ENCODE data around the gene AKT3.

Gene AKT3

GRCh38 chr1:243549108-243549507 is 300.9 kb downstream of the AKT3 start:
- in situ Hi-C loops (cut with MboI; ENCODE audit: low sequenced_read_pairs): no loop called here
- Histone ChIP-seq H3K27me3 (ENCODE audit: low read depth) (no peaks in the 10 kb centered on the region), H3K36me3 (replicated peaks) (no peaks in the 10 kb centered on the region), H3K4me3 (no peak overlapping the region), H3K9me3 (no peaks in the 10 kb centered on the region), H3K4me1 (no peaks in the 10 kb centered on the region)
- no peak for DNase-seq (ENCODE audit: low spot score in 2 of 2)

- H3K4me3 ChIP-seq: no peak overlapping the region
- H3K4me1 ChIP-seq: no peaks in the 10 kb centered on the region
- DNase-seq (ENCODE audit: low spot score in 2 of 2): no peak
- H3K9me3 ChIP-seq: no peaks in the 10 kb centered on the region
- H3K36me3 ChIP-seq (replicated peaks): no peaks in the 10 kb centered on the region
- in situ Hi-C loops (cut with MboI; ENCODE audit: low sequenced_read_pairs): no loop called here
- no peaks in the 10 kb centered on the region for H3K27me3 ChIP-seq (ENCODE audit: low read depth)
Measured at GRCh38 chr1:243548516-243548915, 301.5 kb downstream of the AKT3 start.

DNA sequence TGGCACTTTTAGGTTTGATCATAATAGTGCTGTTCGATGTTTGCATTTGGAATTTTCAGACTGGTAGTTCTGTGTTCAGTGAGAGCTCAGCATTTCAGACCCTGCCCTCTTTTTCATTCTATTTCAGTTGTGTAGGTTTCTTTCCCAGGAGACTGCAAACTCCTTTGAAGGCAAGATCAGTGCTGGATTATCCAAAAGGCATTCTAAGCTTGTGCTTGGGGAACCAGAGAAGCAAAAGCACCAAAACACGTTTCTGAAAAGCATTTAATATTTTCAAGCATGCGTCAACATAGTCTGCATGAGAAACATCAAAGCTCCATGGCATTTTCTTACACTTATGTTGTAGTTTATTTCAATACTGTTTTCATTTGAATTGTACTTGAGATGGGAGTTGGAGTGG is 302.2 kb downstream of the AKT3 start:
- Histone ChIP-seq H3K4me1 (no peaks in the 10 kb centered on the region), H3K4me3 (no peak overlapping the region), H3K9me3 (no peaks in the 10 kb centered on the region), H3K36me3 (replicated peaks) (no peaks in the 10 kb centered on the region), H3K27me3 (ENCODE audit: low read depth) (no peaks in the 10 kb centered on the region)
- DNase-seq (ENCODE audit: low spot score in 2 of 2): no peak
- in situ Hi-C loops (cut with MboI; ENCODE audit: low sequenced_read_pairs): no loop called here

DNA sequence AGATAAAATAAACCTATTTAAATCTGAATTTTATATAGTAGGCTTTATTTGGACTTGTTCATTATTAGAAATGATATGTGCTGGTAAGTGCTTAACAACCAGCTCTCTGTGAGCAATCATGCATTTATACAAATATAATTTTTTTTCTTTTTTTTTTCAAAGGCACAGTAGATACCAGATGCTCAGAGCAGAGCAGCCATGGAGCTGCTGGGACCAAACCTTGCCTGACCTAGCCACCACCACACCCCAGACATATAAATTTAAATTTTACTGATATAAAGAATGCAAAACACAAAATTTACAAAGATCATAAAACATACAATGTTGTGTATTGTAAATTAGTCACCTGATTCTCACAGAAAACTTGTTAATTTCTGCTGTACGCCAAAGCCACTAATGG is 303.6 kb downstream of the AKT3 start:
- in situ Hi-C loops (cut with MboI; ENCODE audit: low sequenced_read_pairs): no loop called here
- no peaks in the 10 kb centered on the region for H3K27me3 ChIP-seq (ENCODE audit: low read depth)
- no peak for DNase-seq (ENCODE audit: low spot score in 2 of 2)
- H3K9me3 ChIP-seq: no peaks in the 10 kb centered on the region
- H3K36me3 ChIP-seq (replicated peaks): no peaks in the 10 kb centered on the region
- H3K4me3 ChIP-seq: no peak overlapping the region
- no peaks in the 10 kb centered on the region for H3K4me1 ChIP-seq

GRCh38 chr1:243543501-243543900 is 306.5 kb downstream of the AKT3 start:
- Histone ChIP-seq H3K9me3 (no peaks in the 10 kb centered on the region), H3K36me3 (replicated peaks) (no peaks in the 10 kb centered on the region), H3K4me3 (no peak overlapping the region), H3K27me3 (ENCODE audit: low read depth) (no peaks in the 10 kb centered on the region), H3K4me1 (no peaks in the 10 kb centered on the region)
- in situ Hi-C loops (cut with MboI; ENCODE audit: low sequenced_read_pairs): no loop called here
- no peak for DNase-seq (ENCODE audit: low spot score in 2 of 2)

DNA sequence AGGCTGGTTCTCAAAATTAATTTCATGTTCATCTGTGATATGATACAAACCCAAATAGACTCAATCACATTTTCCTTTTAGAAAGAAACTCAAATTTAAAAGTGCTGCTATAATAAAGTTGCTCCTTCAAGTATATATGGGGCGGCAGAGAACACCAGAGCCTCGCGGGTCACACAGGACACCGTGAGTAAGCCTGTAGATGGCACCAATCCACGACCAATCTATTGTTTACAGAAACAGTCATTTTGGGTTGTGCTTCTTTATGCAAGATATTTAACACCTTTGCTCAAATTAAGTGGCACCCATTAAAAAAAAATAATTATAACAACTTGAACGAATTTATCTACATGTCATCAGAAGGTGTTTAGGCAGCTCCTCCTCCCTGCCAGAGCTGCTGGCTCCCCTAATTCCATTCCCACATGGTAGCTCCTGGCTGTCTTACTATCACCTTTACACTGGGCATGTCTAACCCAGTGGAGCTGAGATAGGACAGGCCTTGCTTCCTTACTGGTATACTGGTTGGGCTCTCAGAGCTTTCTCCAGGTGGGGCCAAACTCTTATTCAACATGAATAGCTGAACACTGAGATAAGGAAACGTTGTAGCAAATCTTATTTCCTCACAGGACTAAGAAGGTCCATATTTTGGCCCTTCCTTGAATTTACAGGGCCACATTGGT is 307.2 kb downstream of the AKT3 start:
- in situ Hi-C loops (cut with MboI; ENCODE audit: low sequenced_read_pairs): no loop called here
- Histone ChIP-seq H3K4me1 (no peaks in the 10 kb centered on the region), H3K4me3 (no peak overlapping the region), H3K27me3 (ENCODE audit: low read depth) (no peaks in the 10 kb centered on the region), H3K36me3 (replicated peaks) (no peaks in the 10 kb centered on the region), H3K9me3 (no peaks in the 10 kb centered on the region)
- no peak for DNase-seq (ENCODE audit: low spot score in 2 of 2)

DNA sequence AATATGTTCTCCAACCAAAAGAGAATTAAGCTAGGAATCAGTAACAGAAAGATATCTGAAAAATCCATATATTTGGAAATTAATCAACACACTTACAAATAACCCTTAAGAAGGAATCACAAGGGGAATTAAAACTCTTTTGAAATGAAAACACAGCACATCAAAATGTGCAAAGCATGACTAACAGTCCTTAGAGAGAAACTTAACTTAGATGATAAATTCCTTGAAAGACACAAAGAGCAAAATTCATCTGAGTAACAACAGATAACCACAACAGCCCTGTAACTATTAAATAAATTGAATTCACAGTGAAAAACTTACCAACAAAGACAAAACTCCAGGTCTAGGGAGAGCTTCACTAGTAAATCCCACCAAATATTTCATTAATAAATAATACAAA is 310.4 kb downstream of the AKT3 start:
- in situ Hi-C loops (cut with MboI; ENCODE audit: low sequenced_read_pairs): no loop called here
- no peak for DNase-seq (ENCODE audit: low spot score in 2 of 2)
- Histone ChIP-seq H3K36me3 (replicated peaks) (no peaks in the 10 kb centered on the region), H3K4me1 (no peaks in the 10 kb centered on the region), H3K27me3 (ENCODE audit: low read depth) (no peaks in the 10 kb centered on the region), H3K4me3 (no peak overlapping the region), H3K9me3 (no peaks in the 10 kb centered on the region)

GRCh38 chr1:243535014-243535413 is 315.0 kb downstream of the AKT3 start:
- no peak overlapping the region for H3K4me3 ChIP-seq
- H3K4me1 ChIP-seq: no peaks in the 10 kb centered on the region
- no peaks in the 10 kb centered on the region for H3K9me3 ChIP-seq
- DNase-seq (ENCODE audit: low spot score in 2 of 2): no peak
- no peaks in the 10 kb centered on the region for H3K27me3 ChIP-seq (ENCODE audit: low read depth)
- no peaks in the 10 kb centered on the region for H3K36me3 ChIP-seq (replicated peaks)
- in situ Hi-C loops (cut with MboI; ENCODE audit: low sequenced_read_pairs): no loop called here

- Histone ChIP-seq H3K27me3 (ENCODE audit: low read depth) (no peaks in the 10 kb centered on the region), H3K36me3 (replicated peaks) (no peaks in the 10 kb centered on the region), H3K9me3 (no peaks in the 10 kb centered on the region), H3K4me3 (no peak overlapping the region), H3K4me1 (0 out of 2 replicates have a peak, but pooled peaks cover 6% of the 10 kb centered on the region)
- DNase-seq (ENCODE audit: low spot score in 2 of 2): no peak
- in situ Hi-C loops (cut with MboI; ENCODE audit: low sequenced_read_pairs): no loop called here
Measured at GRCh38 chr1:243529512-243529911, 320.5 kb downstream of the AKT3 start.

DNA sequence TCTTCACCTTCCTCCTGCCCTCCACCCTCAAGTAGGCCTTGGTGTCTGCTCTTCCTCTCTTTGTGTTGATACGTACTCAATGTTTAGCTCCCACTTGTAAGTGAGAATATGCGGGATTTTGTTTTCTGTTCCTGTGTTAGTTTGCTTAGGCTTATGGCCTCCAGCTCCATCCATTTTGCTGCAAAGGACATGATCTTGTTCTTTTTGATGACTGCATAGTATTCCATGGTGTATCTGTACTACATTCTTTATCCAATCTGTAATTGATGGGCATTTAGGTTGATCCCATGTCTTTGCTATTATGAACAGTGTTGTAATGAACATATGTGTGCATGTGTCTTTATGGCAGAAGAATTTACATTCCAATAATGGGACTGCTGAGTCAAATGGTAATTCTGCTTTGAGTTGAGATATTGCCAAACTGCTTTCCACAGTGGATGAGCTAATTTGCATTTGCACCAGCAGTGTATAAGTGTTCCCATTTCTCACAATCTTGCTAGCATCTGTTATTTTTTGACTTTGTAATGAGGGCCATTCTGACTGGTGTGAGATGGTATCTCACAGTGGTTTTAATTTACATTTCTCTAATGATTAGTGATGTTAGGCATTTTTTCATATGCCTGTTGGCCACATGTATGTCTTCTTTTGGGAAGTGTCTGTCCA is 321.5 kb downstream of the AKT3 start:
- no peak for DNase-seq (ENCODE audit: low spot score in 2 of 2)
- H3K4me3 ChIP-seq: no peak overlapping the region
- no peaks in the 10 kb centered on the region for H3K36me3 ChIP-seq (replicated peaks)
- in situ Hi-C loops (cut with MboI; ENCODE audit: low sequenced_read_pairs): no loop called here
- H3K27me3 ChIP-seq (ENCODE audit: low read depth): no peaks in the 10 kb centered on the region
- 0 out of 2 replicates have a peak, but pooled peaks cover 6% of the 10 kb centered on the region for H3K4me1 ChIP-seq
- H3K9me3 ChIP-seq: no peaks in the 10 kb centered on the region

DNA sequence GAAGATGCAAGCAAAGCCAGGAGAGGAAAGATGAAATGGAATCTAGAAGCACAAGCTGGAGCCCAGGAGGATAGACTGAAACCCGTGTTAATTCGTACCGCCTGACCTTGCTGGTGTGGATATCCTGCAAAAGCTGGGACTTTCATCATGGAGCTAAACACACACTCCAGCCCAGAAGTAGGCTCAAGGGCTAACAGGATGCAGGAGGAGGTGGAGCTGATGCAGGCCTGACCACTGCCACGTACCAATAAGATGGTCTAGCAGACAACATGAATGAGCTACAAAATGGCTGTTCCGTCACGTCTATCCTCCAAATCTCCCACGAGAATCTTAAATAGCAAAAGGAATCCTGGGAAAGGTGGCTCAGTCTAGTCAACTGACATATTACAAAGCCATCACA is 323.9 kb downstream of the AKT3 start:
- DNase-seq (ENCODE audit: low spot score in 2 of 2): no peak
- in situ Hi-C loops (cut with MboI; ENCODE audit: low sequenced_read_pairs): no loop called here
- Histone ChIP-seq H3K36me3 (replicated peaks) (no peaks in the 10 kb centered on the region), H3K9me3 (no peaks in the 10 kb centered on the region), H3K27me3 (ENCODE audit: low read depth) (no peaks in the 10 kb centered on the region), H3K4me3 (no peak overlapping the region), H3K4me1 (0 out of 2 replicates have a peak, but pooled peaks cover 6% of the 10 kb centered on the region)

DNA sequence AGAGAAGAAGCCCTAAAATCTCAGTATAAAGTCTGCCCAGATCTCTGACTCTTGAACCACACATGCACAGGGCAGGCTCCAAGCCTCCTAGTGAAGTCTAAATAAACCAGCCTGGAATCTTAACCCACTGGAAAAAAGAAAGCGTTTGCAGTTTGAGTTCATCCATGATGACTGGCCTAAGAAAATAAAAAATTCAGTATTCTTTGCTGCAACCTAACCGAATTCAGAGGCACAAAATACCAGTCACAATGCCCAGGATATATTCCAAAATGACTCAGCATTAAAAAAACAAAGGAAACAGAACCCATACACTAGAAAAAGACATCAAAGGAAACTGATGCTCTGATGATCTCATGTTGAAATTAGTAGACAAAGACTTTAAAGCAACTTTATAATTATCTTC is 325.0 kb downstream of the AKT3 start:
- in situ Hi-C loops (cut with MboI; ENCODE audit: low sequenced_read_pairs): no loop called here
- Histone ChIP-seq H3K4me1 (0 out of 2 replicates have a peak, but pooled peaks cover 8% of the 10 kb centered on the region), H3K4me3 (no peak overlapping the region), H3K9me3 (no peaks in the 10 kb centered on the region), H3K36me3 (replicated peaks) (no peaks in the 10 kb centered on the region), H3K27me3 (ENCODE audit: low read depth) (no peaks in the 10 kb centered on the region)
- DNase-seq (ENCODE audit: low spot score in 2 of 2): no peak

DNA sequence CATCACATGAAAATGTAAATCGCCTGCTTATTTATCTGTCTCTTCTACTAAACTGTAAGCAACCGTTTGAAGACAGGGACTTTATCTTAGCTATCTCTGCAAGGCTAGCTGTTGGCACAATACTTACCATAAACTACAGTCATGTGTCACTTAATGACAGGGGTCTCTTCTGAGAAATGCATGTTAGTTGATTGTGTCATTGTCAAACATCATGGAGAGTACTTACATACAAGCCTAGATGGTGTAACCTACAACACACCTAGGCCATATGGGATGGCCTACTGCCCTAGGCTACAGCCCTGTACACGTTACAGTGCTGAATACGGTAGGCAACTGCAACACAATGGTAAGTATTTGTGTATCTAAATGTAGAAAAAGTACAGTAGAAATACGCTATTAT is 326.3 kb downstream of the AKT3 start:
- Histone ChIP-seq H3K9me3 (no peaks in the 10 kb centered on the region), H3K4me3 (no peak overlapping the region), H3K27me3 (ENCODE audit: low read depth) (no peaks in the 10 kb centered on the region), H3K36me3 (replicated peaks) (no peaks in the 10 kb centered on the region), H3K4me1 (0 out of 2 replicates have a peak, but pooled peaks cover 8% of the 10 kb centered on the region)
- DNase-seq (ENCODE audit: low spot score in 2 of 2): no peak
- in situ Hi-C loops (cut with MboI; ENCODE audit: low sequenced_read_pairs): no loop called here

GRCh38 chr1:243520831-243521230 is 329.2 kb downstream of the AKT3 start:
- in situ Hi-C loops (cut with MboI; ENCODE audit: low sequenced_read_pairs): no loop called here
- Histone ChIP-seq H3K4me3 (no peak overlapping the region), H3K36me3 (replicated peaks) (no peaks in the 10 kb centered on the region), H3K27me3 (ENCODE audit: low read depth) (no peaks in the 10 kb centered on the region), H3K4me1 (0 out of 2 replicates have a peak, but pooled peaks cover 8% of the 10 kb centered on the region), H3K9me3 (no peaks in the 10 kb centered on the region; the same call in 1 of the 2 replicates)
- no peak for DNase-seq (ENCODE audit: low spot score in 2 of 2)
